CD4-positive, alpha-beta memory T cell (primary cell): ENCODE data around the gene ELMO1. TPM values are rescaled to one million over a fixed set of nuclear protein-coding genes. Genes with fewer than 3 reads are reported as not detected.

Experiments used
- CTCF ChIA-PET: fragments of 350-600 bp; sonication (Branson Sonifier 250); formaldehyde crosslinking; loops from one replicate; lab custom pipeline; 2021; ENCODE audit warnings: inconsistent platforms; ENCODE audit not compliant: partially characterized antibody; lab: Charles Lee
- POLR2A ChIA-PET: fragments of 350-600 bp; sonication (Branson Sonifier 250); formaldehyde crosslinking; loops from one replicate; lab custom pipeline; 2021; ENCODE audit not compliant: partially characterized antibody; lab: Charles Lee
- DNase-seq, 5 donors: peaks; one replicate each; pipeline versions ENCODE4 v3.0.0 to v3.0.0-alpha.2; 2020 to 2022; ENCODE audit warnings: mixed read lengths in 1 of 5
- H3K27ac ChIP-seq: one replicate; pipeline ENCODE4 v1.7.0; 2013; ENCODE audit warnings: low read depth, low read length
- H3K27me3 ChIP-seq: 2 replicates; pipeline ENCODE4 v1.7.0; 2013; ENCODE audit warnings: mild to moderate bottlenecking, low read length, moderate library complexity; ENCODE audit not compliant: insufficient read depth
- H3K36me3 ChIP-seq: 2 replicates; pipeline ENCODE4 v1.7.0; 2013; ENCODE audit warnings: mild to moderate bottlenecking, low read length, moderate library complexity; ENCODE audit not compliant: insufficient read depth
- H3K4me1 ChIP-seq: 2 replicates; pipeline ENCODE4 v1.7.0; 2013; ENCODE audit warnings: mild to moderate bottlenecking, low read length, moderate library complexity; ENCODE audit not compliant: insufficient read depth
- H3K4me3 ChIP-seq, 2 donors: one replicate each; pipeline ENCODE4 v1.7.0; 2013; ENCODE audit warnings: low read length in 2 of 2, mild to moderate bottlenecking in 1 of 2
- H3K9me3 ChIP-seq, 2 donors: one replicate each; pipeline ENCODE4 v1.7.0; 2013; ENCODE audit warnings: low read length in 2 of 2, control low read depth in 1 of 2; ENCODE audit not compliant: control insufficient read depth in 1 of 2
- H3K27ac Mint-ChIP-seq, 7 donors: one replicate each; pipeline ENCODE4 v1.8.0; 2020 to 2021; ENCODE audit warnings: mixed read lengths in 7 of 7, mild to moderate bottlenecking in 6 of 7, inconsistent platforms in 3 of 7, moderate library complexity in 3 of 7
- H3K27me3 Mint-ChIP-seq, 2 donors: one replicate each; pipeline ENCODE4 v1.8.0; 2020 to 2021; ENCODE audit warnings: mixed read lengths in 2 of 2
- H3K36me3 Mint-ChIP-seq, 2 donors: one replicate each; pipeline ENCODE4 v1.8.0; 2020 to 2021; ENCODE audit warnings: mixed read lengths in 2 of 2, inconsistent platforms in 1 of 2, mild to moderate bottlenecking in 1 of 2
- H3K4me1 Mint-ChIP-seq, 4 donors: one replicate each; pipeline ENCODE4 v1.8.0; 2020 to 2021; ENCODE audit warnings: mixed read lengths in 4 of 4, mild to moderate bottlenecking in 1 of 4
- H3K4me3 Mint-ChIP-seq, 8 donors: one replicate each; pipeline ENCODE4 v1.8.0; 2020 to 2021; ENCODE audit warnings: mixed read lengths in 8 of 8, mild to moderate bottlenecking in 7 of 8, moderate library complexity in 6 of 8, inconsistent platforms in 3 of 8
- H3K9me3 Mint-ChIP-seq, 8 donors: one replicate each; pipeline ENCODE4 v1.8.0; 2020 to 2021; ENCODE audit warnings: mixed read lengths in 8 of 8, mild to moderate bottlenecking in 5 of 8, inconsistent platforms in 3 of 8, moderate library complexity in 1 of 8
- intact Hi-C: fragments of 100-400 bp; cut with micrococcal nuclease; formaldehyde crosslinking; loops from one replicate; pipeline ENCODE4 v1.15.1; 2023
- polyA plus RNA-seq, 2 donors: library from polyadenylated mRNA; unstranded; fragments of 300-500 nt; fragmentation: Illumina TruSeq; gene quantifications; one replicate each; pipeline ENCODE4 v1.2.3, GENCODE V29; 2021
- total RNA-seq, 2 experiments: library from RNA; stranded (reverse); gene quantifications; one replicate each; pipeline ENCODE4 v1.2.3, GENCODE V29; 2021

Gene ELMO1
- total and polyA plus RNA-seq, 4 experiments from 2014 or later, result 45.1 to 131 (median 111) TPM

GRCh38 chr7:37392673-37393017, 56.0 kb downstream of the ELMO1 start:
- DNase-seq, result no peak
- H3K27ac Mint-ChIP-seq, result peak overlapping the region in 2 of 7 donors; percentile 42 to 53
- Histone ChIP-seq H3K27me3 (no peaks in the 10 kb centered on the region), H3K36me3 (no peaks in the 10 kb centered on the region), H3K9me3 (no peaks in the 10 kb centered on the region), H3K4me3 (no peak overlapping the region), H3K4me1 (peaks cover 41% of the 10 kb centered on the region), H3K27ac (no peak overlapping the region)
- intact Hi-C loops, result no loop called here
- POLR2A ChIA-PET, result interaction anchor here (0.5 to 1.1 kb wide), 2 partner anchors 12 to 55 kb away, joined by 3 to 4 read pairs; no protein-coding TSS in a partner anchor
- no peaks in the 10 kb centered on the region for H3K27me3 Mint-ChIP-seq
- H3K4me3 Mint-ChIP-seq, result no peak overlapping the region
- CTCF ChIA-PET, result no interaction called here
- H3K9me3 Mint-ChIP-seq, result no peaks in the 10 kb centered on the region
- H3K4me1 Mint-ChIP-seq, result peaks cover 54 to 80% (median 69%) of the 10 kb centered on the region in 4 donors
- peaks cover 5 to 10% of the 10 kb centered on the region in 2 donors for H3K36me3 Mint-ChIP-seq

GRCh38 chr7:37391791-37392672, 56.6 kb downstream of the ELMO1 start:
- no peak overlapping the region for H3K4me3 ChIP-seq
- H3K36me3 ChIP-seq, result no peaks in the 10 kb centered on the region
- H3K27ac ChIP-seq, result no peak overlapping the region
- ChIA-PET POLR2A (interaction anchor here (0.5 to 1.1 kb wide), 2 partner anchors 11 to 56 kb away, joined by 3 to 4 read pairs; no protein-coding TSS in a partner anchor), CTCF (no interaction called here)
- no peaks in the 10 kb centered on the region for H3K9me3 ChIP-seq
- no peaks in the 10 kb centered on the region for H3K27me3 Mint-ChIP-seq
- peaks cover 48 to 75% (median 65%) of the 10 kb centered on the region in 4 donors for H3K4me1 Mint-ChIP-seq
- peak overlapping the region in 1 of 7 donors; percentile 53 for H3K27ac Mint-ChIP-seq
- H3K4me1 ChIP-seq, result peaks cover 41% of the 10 kb centered on the region
- no peak for DNase-seq
- intact Hi-C loops, result no loop called here
- no peaks in the 10 kb centered on the region for H3K27me3 ChIP-seq
- peaks cover 5 to 10% of the 10 kb centered on the region in 2 donors for H3K36me3 Mint-ChIP-seq
- H3K4me3 Mint-ChIP-seq, result peak overlapping the region in 1 of 8 donors; percentile 2
- no peaks in the 10 kb centered on the region for H3K9me3 Mint-ChIP-seq

- H3K4me1 ChIP-seq, result peaks cover 24% of the 10 kb centered on the region
- peak overlapping the region in 1 of 8 donors; percentile 21 for H3K4me3 Mint-ChIP-seq
- ChIA-PET POLR2A (no interaction called here), CTCF (no interaction called here)
- peaks cover 4 to 10% of the 10 kb centered on the region in 2 donors for H3K36me3 Mint-ChIP-seq
- no peak overlapping the region for H3K27ac ChIP-seq
- intact Hi-C loops, result no loop called here
- no peaks in the 10 kb centered on the region for H3K27me3 Mint-ChIP-seq
- H3K9me3 Mint-ChIP-seq, result no peaks in the 10 kb centered on the region
- H3K4me3 ChIP-seq, result no peak overlapping the region
- H3K4me1 Mint-ChIP-seq, result peaks cover 47 to 63% (median 53%) of the 10 kb centered on the region in 4 donors
- H3K27ac Mint-ChIP-seq, result peak overlapping the region in 1 of 7 donors; percentile 46
- no peaks in the 10 kb centered on the region for H3K27me3 ChIP-seq
- no peaks in the 10 kb centered on the region for H3K36me3 ChIP-seq
- no peaks in the 10 kb centered on the region for H3K9me3 ChIP-seq
- DNase-seq, result no peak
Observed at GRCh38 chr7:37390114-37390513, 58.5 kb downstream of the ELMO1 start.

- no peak overlapping the region for H3K27ac Mint-ChIP-seq
Observed at GRCh38 chr7:37388811-37389210, 59.9 kb downstream of the ELMO1 start.

GRCh38 chr7:37385787-37386186, 62.9 kb downstream of the ELMO1 start:
- Mint-ChIP-seq H3K9me3 (no peaks in the 10 kb centered on the region), H3K4me3 (no peak overlapping the region), H3K27me3 (no peaks in the 10 kb centered on the region), H3K4me1 (peaks cover 31 to 44% (median 33%) of the 10 kb centered on the region in 4 donors), H3K36me3 (peaks cover 3 to 6% of the 10 kb centered on the region in 2 donors), H3K27ac (peak overlapping the region in 2 of 7 donors; percentile 55 to 68)
- ChIA-PET CTCF (interaction anchor here (1.1 kb wide), 1 partner anchor 110 kb away, joined by 3 read pairs; no protein-coding TSS in a partner anchor), POLR2A (no interaction called here)
- H3K36me3 ChIP-seq, result no peaks in the 10 kb centered on the region
- H3K27me3 ChIP-seq, result no peaks in the 10 kb centered on the region
- H3K27ac ChIP-seq, result no peak overlapping the region
- intact Hi-C loops, result no loop called here
- no peak for DNase-seq
- no peak overlapping the region for H3K4me3 ChIP-seq
- H3K9me3 ChIP-seq, result no peaks in the 10 kb centered on the region
- H3K4me1 ChIP-seq, result peaks cover 6% of the 10 kb centered on the region

More at GRCh38 chr7:37388811-37389210, 59.9 kb downstream of the ELMO1 start:
- no peak for DNase-seq
- Mint-ChIP-seq H3K36me3 (peaks cover 3 to 6% of the 10 kb centered on the region in 2 donors), H3K4me3 (no peak overlapping the region), H3K4me1 (peaks cover 36 to 55% (median 44%) of the 10 kb centered on the region in 4 donors), H3K27me3 (no peaks in the 10 kb centered on the region), H3K9me3 (no peaks in the 10 kb centered on the region)
- Histone ChIP-seq H3K4me1 (peaks cover 24% of the 10 kb centered on the region), H3K36me3 (no peaks in the 10 kb centered on the region), H3K27me3 (no peaks in the 10 kb centered on the region), H3K4me3 (no peak overlapping the region), H3K27ac (no peak overlapping the region), H3K9me3 (no peaks in the 10 kb centered on the region)
- ChIA-PET CTCF (interaction anchor here (1.0 kb wide), 1 partner anchor 106 kb away, joined by 3 read pairs; no protein-coding TSS in a partner anchor), POLR2A (no interaction called here)
- intact Hi-C loops, result no loop called here

- Mint-ChIP-seq H3K27me3 (no peaks in the 10 kb centered on the region), H3K27ac (peak overlapping the region in 2 of 7 donors; percentile 14 to 59), H3K36me3 (peaks cover 10 to 21% of the 10 kb centered on the region in 2 donors), H3K4me1 (peaks cover 12 to 43% (median 34%) of the 10 kb centered on the region in 4 donors), H3K9me3 (peaks cover 0 to 13% (median 3%) of the 10 kb centered on the region in 8 donors), H3K4me3 (no peak overlapping the region)
- ChIA-PET CTCF (no interaction called here), POLR2A (no interaction called here)
- no peak overlapping the region for H3K27ac ChIP-seq
- H3K9me3 ChIP-seq, result no peaks in the 10 kb centered on the region
- no peaks in the 10 kb centered on the region for H3K36me3 ChIP-seq
- H3K27me3 ChIP-seq, result no peaks in the 10 kb centered on the region
- H3K4me3 ChIP-seq, result no peak overlapping the region
- no peak for DNase-seq
- intact Hi-C loops, result no loop called here
- no peaks in the 10 kb centered on the region for H3K4me1 ChIP-seq
Observed at GRCh38 chr7:37382546-37383088, 66.0 kb downstream of the ELMO1 start.

GRCh38 chr7:37380831-37381230, 67.8 kb downstream of the ELMO1 start:
- POLR2A ChIA-PET, result interaction anchor here (1.4 kb wide), 1 partner anchor 12 kb away, joined by 3 read pairs; no protein-coding TSS in a partner anchor
- CTCF ChIA-PET, result no interaction called here

More at GRCh38 chr7:37380831-37381230, 67.8 kb downstream of the ELMO1 start:
- Mint-ChIP-seq H3K9me3 (peaks cover 0 to 26% (median 14%) of the 10 kb centered on the region in 8 donors), H3K4me3 (no peak overlapping the region), H3K27me3 (no peaks in the 10 kb centered on the region), H3K4me1 (peaks cover 28 to 50% (median 31%) of the 10 kb centered on the region in 4 donors), H3K27ac (no peak overlapping the region), H3K36me3 (peaks cover 18 to 39% of the 10 kb centered on the region in 2 donors)
- H3K9me3 ChIP-seq, result peaks cover 0 to 2% of the 10 kb centered on the region in 2 donors
- no peaks in the 10 kb centered on the region for H3K36me3 ChIP-seq
- no peak for DNase-seq
- H3K4me1 ChIP-seq, result no peaks in the 10 kb centered on the region
- H3K27ac ChIP-seq, result no peak overlapping the region
- no peak overlapping the region for H3K4me3 ChIP-seq
- no peaks in the 10 kb centered on the region for H3K27me3 ChIP-seq
- intact Hi-C loops, result no loop called here
